ENCODE results near the gene PLAC1.

DNA sequence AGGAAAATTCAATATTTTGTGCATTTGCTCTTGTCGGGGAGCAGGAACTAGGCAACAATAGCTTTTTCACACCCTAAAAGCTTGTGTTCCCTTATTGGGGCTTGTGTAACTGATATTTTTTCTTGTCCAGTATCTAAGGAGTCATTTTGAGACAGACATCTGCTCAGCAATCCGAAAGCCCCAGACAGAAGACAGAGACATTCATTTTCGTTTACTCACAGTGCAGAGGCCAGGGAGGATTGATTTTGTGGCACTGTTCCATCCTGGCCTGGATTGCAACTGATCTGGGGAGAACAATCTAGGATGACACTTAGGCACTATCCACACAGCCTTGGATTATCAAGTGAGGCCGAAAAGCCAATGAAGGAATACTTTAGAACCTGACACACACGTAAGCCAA lies 27.4 kb upstream of the PLAC1 start:
- TF ChIP-seq, protein P1, sequence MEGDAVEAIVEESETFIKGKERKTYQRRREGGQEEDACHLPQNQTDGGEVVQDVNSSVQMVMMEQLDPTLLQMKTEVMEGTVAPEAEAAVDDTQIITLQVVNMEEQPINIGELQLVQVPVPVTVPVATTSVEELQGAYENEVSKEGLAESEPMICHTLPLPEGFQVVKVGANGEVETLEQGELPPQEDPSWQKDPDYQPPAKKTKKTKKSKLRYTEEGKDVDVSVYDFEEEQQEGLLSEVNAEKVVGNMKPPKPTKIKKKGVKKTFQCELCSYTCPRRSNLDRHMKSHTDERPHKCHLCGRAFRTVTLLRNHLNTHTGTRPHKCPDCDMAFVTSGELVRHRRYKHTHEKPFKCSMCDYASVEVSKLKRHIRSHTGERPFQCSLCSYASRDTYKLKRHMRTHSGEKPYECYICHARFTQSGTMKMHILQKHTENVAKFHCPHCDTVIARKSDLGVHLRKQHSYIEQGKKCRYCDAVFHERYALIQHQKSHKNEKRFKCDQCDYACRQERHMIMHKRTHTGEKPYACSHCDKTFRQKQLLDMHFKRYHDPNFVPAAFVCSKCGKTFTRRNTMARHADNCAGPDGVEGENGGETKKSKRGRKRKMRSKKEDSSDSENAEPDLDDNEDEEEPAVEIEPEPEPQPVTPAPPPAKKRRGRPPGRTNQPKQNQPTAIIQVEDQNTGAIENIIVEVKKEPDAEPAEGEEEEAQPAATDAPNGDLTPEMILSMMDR (IDR thresholded peaks at IDR 0.05; ENCODE audit: insufficient read depth, low read length): no peak
- TF ChIP-seq SPI1 (IDR thresholded peaks at IDR 0.05; ENCODE audit: borderline replicate concordance, low read depth) (no peak), POLR2AphosphoS5 (IDR thresholded peaks at IDR 0.05; ENCODE audit: low read depth) (no peak)
